PC-9 (cell line): ENCODE measurements around the gene TXNDC2. TPM values are rescaled to one million over a fixed set of nuclear protein-coding genes. Genes with fewer than 3 reads are reported as not detected.
A peak's percentile ranks its signal among the peaks of the same experiment; 100 is the strongest.

Experiments
- BruUV-seq: library from RNA; stranded (reverse); fragments of 400-500 nt; replicated peaks from 2 replicates; lab custom pipeline; 2021; lab: Mats Ljungman, UMichigan
- CTCF ChIA-PET: fragments of 300-600 bp; sonication (Branson Sonifier 250); formaldehyde crosslinking; loops from one replicate; lab custom pipeline; 2022; ENCODE audit warnings: antibody characterized with exemption; lab: Charles Lee
- POLR2A ChIA-PET: fragments of 300-600 bp; sonication (Branson Sonifier 250); formaldehyde crosslinking; loops from one replicate; lab custom pipeline; 2022; ENCODE audit warnings: antibody characterized with exemption; ENCODE audit not compliant: unreplicated experiment; lab: Charles Lee
- DNase-seq, 2 experiments: peaks; one replicate each; pipeline versions ENCODE4 v3.0.0 to v3.0.0-alpha.2; 2015 to 2022; ENCODE audit warnings: mixed read lengths in 1 of 2
- H2AFZ ChIP-seq: fragments of 200-600 bp; sonication (generic); 2 replicates; pipeline ENCODE4 v1.8.1; 2017; ENCODE audit warnings: antibody characterized with exemption
- H3F3A ChIP-seq: fragments of 200-600 bp; sonication (generic); 2 replicates; pipeline ENCODE4 v1.8.1; 2017; ENCODE audit warnings: antibody characterized with exemption, mild to moderate bottlenecking, low read depth; ENCODE audit not compliant: insufficient read depth
- H3K27ac ChIP-seq: fragments of 200-600 bp; sonication (generic); 2 replicates; pipeline ENCODE4 v1.6.1; 2016; ENCODE audit warnings: mixed run types
- H3K27me3 ChIP-seq: fragments of 200-600 bp; sonication (generic); 2 replicates; pipeline ENCODE4 v1.6.1; 2016; ENCODE audit warnings: low read depth, mixed run types; ENCODE audit not compliant: insufficient read depth
- H3K36me3 ChIP-seq: fragments of 200-600 bp; sonication (generic); 2 replicates; pipeline ENCODE4 v1.6.1; 2016; ENCODE audit warnings: low read depth, mixed run types
- H3K4me1 ChIP-seq: fragments of 200-600 bp; sonication (generic); replicated peaks from 2 replicates; pipeline ENCODE4 v1.6.1; 2016; ENCODE audit warnings: mixed run types; ENCODE audit not compliant: insufficient read depth
- H3K4me2 ChIP-seq: fragments of 200-600 bp; sonication (generic); 2 replicates; pipeline ENCODE4 v1.6.1; 2017; ENCODE audit warnings: mixed run types
- H3K4me3 ChIP-seq: fragments of 200-600 bp; sonication (generic); 2 replicates; pipeline ENCODE4 v1.6.1; 2016; ENCODE audit warnings: mixed run types
- H3K79me2 ChIP-seq: fragments of 200-600 bp; sonication (generic); 2 replicates; pipeline ENCODE4 v1.6.1; 2017; ENCODE audit warnings: low read depth, mixed run types
- H3K9me2 ChIP-seq: fragments of 200-600 bp; sonication (generic); 2 replicates; pipeline ENCODE4 v1.8.1; 2017; ENCODE audit warnings: mild to moderate bottlenecking; ENCODE audit not compliant: insufficient read depth
- H3K9me3 ChIP-seq: fragments of 200-600 bp; sonication (generic); 2 replicates; pipeline ENCODE4 v1.8.1; 2016; ENCODE audit warnings: low read depth; ENCODE audit not compliant: insufficient read depth
- H4K20me1 ChIP-seq: fragments of 200-600 bp; sonication (generic); 2 replicates; pipeline ENCODE4 v1.8.1; 2017; ENCODE audit not compliant: insufficient read depth
- CTCF ChIP-seq: fragments of 200-600 bp; sonication (generic); conservative IDR thresholded peaks from 2 replicates; pipeline ENCODE4 v1.6.1; 2017; ENCODE audit warnings: mixed run types, antibody characterized with exemption, mild to moderate bottlenecking, moderate library complexity
- EZH2 ChIP-seq: fragments of 200-600 bp; sonication (generic); IDR thresholded peaks from 2 replicates; pipeline ENCODE4 v1.8.0; 2017; ENCODE audit warnings: antibody characterized with exemption, low read depth
- intact Hi-C: fragments of 100-400 bp; cut with micrococcal nuclease; formaldehyde crosslinking; loops from one replicate; pipeline ENCODE4 v1.10.0; 2022; ENCODE audit not compliant: unreplicated experiment
- total RNA-seq: library from RNA; stranded (reverse); gene quantifications from 2 replicates; pipeline ENCODE4 v1.2.3, GENCODE V29; 2021

The TXNDC2 gene
- total RNA-seq, 1 experiment from 2014 or later = 0.11 TPM

- no peaks in the 10 kb centered on the region for H3K79me2 ChIP-seq
- POLR2A ChIA-PET = no interaction called here
- BruUV-seq = no TSS peak
- CTCF ChIA-PET = no interaction called here
- TF ChIP-seq EZH2 = no peak
- TF ChIP-seq CTCF = no peak
- H3K4me3 ChIP-seq = no peak overlapping the region
- intact Hi-C loops = no loop called here
- H3K4me2 ChIP-seq = no peak overlapping the region
- no peaks in the 10 kb centered on the region for H3K36me3 ChIP-seq
- peaks cover 59% of the 10 kb centered on the region for H3K4me1 ChIP-seq
- no peaks in the 10 kb centered on the region for H4K20me1 ChIP-seq
- peaks cover 53% of the 10 kb centered on the region for H3F3A ChIP-seq
- no peak overlapping the region for H2AFZ ChIP-seq
- H3K27me3 ChIP-seq = no peaks in the 10 kb centered on the region
- no peak overlapping the region for H3K27ac ChIP-seq
- no peak for DNase-seq
- no peaks in the 10 kb centered on the region for H3K9me3 ChIP-seq
- no peaks in the 10 kb centered on the region for H3K9me2 ChIP-seq
Measured at GRCh38 chr18:9872823-9873222, 12.9 kb upstream of the TXNDC2 start.

GRCh38 chr18:9874728-9875127 lies 11.0 kb upstream of the TXNDC2 start:
- H4K20me1 ChIP-seq = no peaks in the 10 kb centered on the region
- BruUV-seq = no TSS peak
- H3F3A ChIP-seq = peaks cover 41% of the 10 kb centered on the region
- no peaks in the 10 kb centered on the region for H3K79me2 ChIP-seq
- no peaks in the 10 kb centered on the region for H3K9me3 ChIP-seq
- POLR2A ChIA-PET = no interaction called here
- H3K4me1 ChIP-seq = peaks cover 51% of the 10 kb centered on the region
- DNase-seq = no peak
- no peak overlapping the region for H2AFZ ChIP-seq
- no peaks in the 10 kb centered on the region for H3K9me2 ChIP-seq
- H3K4me3 ChIP-seq = no peak overlapping the region
- no peak overlapping the region for H3K4me2 ChIP-seq
- TF ChIP-seq EZH2 = no peak
- no peak for TF ChIP-seq CTCF
- intact Hi-C loops = no loop called here
- no peak overlapping the region for H3K27ac ChIP-seq
- no peaks in the 10 kb centered on the region for H3K27me3 ChIP-seq
- CTCF ChIA-PET = no interaction called here
- H3K36me3 ChIP-seq = no peaks in the 10 kb centered on the region

- Histone ChIP-seq H3K27me3 (no peaks in the 10 kb centered on the region), H3K9me2 (no peaks in the 10 kb centered on the region), H3K27ac (peak overlapping the region; percentile 97), H3K79me2 (no peaks in the 10 kb centered on the region), H3K36me3 (no peaks in the 10 kb centered on the region), H2AFZ (peak overlapping the region; percentile 9; the same call in 1 of the 2 replicates), H4K20me1 (no peaks in the 10 kb centered on the region), H3F3A (peaks cover 30% of the 10 kb centered on the region), H3K4me3 (peak overlapping the region; percentile 52; the same call in 1 of the 2 replicates), H3K4me2 (peak overlapping the region; percentile 76), H3K4me1 (peaks cover 36% of the 10 kb centered on the region), H3K9me3 (no peaks in the 10 kb centered on the region)
- no peak for DNase-seq
- POLR2A ChIA-PET = interaction anchor here (0.7 to 1.4 kb wide), 3 partner anchors 22 to 133 kb away, joined by 3 to 33 read pairs (median 10); no protein-coding TSS in a partner anchor
- TF ChIP-seq CTCF (no peak), EZH2 (no peak)
- CTCF ChIA-PET = no interaction called here
- intact Hi-C loops = loop anchor here (1.0 to 2.0 kb wide), 2 partner anchors 52 to 97 kb away; no protein-coding TSS in a partner anchor
- TSS peak; percentile 96 for BruUV-seq
Measured at GRCh38 chr18:9876212-9876866, 9.4 kb upstream of the TXNDC2 start.
